CD4-positive, alpha-beta memory T cell (primary cell): Measurements from ENCODE around the gene RPS6KB2. TPM values are rescaled to one million over a fixed set of nuclear protein-coding genes. Genes with fewer than 3 reads are reported as not detected.
A peak's percentile ranks its signal among the peaks of the same experiment; 100 is the strongest.

Experiments used
- CTCF ChIA-PET: fragments of 350-600 bp; sonication (Branson Sonifier 250); formaldehyde crosslinking; loops from one replicate; lab custom pipeline; 2021; ENCODE audit warnings: inconsistent platforms; ENCODE audit not compliant: partially characterized antibody; lab: Charles Lee
- POLR2A ChIA-PET: fragments of 350-600 bp; sonication (Branson Sonifier 250); formaldehyde crosslinking; loops from one replicate; lab custom pipeline; 2021; ENCODE audit not compliant: partially characterized antibody; lab: Charles Lee
- DNase-seq, 5 donors: peaks; one replicate each; pipeline versions ENCODE4 v3.0.0 to v3.0.0-alpha.2; 2020 to 2022; ENCODE audit warnings: mixed read lengths in 1 of 5
- H3K27ac ChIP-seq: one replicate; pipeline ENCODE4 v1.7.0; 2013; ENCODE audit warnings: low read depth, low read length
- H3K27me3 ChIP-seq: 2 replicates; pipeline ENCODE4 v1.7.0; 2013; ENCODE audit warnings: mild to moderate bottlenecking, low read length, moderate library complexity; ENCODE audit not compliant: insufficient read depth
- H3K36me3 ChIP-seq: 2 replicates; pipeline ENCODE4 v1.7.0; 2013; ENCODE audit warnings: mild to moderate bottlenecking, low read length, moderate library complexity; ENCODE audit not compliant: insufficient read depth
- H3K4me1 ChIP-seq: 2 replicates; pipeline ENCODE4 v1.7.0; 2013; ENCODE audit warnings: mild to moderate bottlenecking, low read length, moderate library complexity; ENCODE audit not compliant: insufficient read depth
- H3K4me3 ChIP-seq, 2 donors: one replicate each; pipeline ENCODE4 v1.7.0; 2013; ENCODE audit warnings: low read length in 2 of 2, mild to moderate bottlenecking in 1 of 2
- H3K9me3 ChIP-seq, 2 donors: one replicate each; pipeline ENCODE4 v1.7.0; 2013; ENCODE audit warnings: low read length in 2 of 2, control low read depth in 1 of 2; ENCODE audit not compliant: control insufficient read depth in 1 of 2
- H3K27ac Mint-ChIP-seq, 7 donors: one replicate each; pipeline ENCODE4 v1.8.0; 2020 to 2021; ENCODE audit warnings: mixed read lengths in 7 of 7, mild to moderate bottlenecking in 6 of 7, inconsistent platforms in 3 of 7, moderate library complexity in 3 of 7
- H3K27me3 Mint-ChIP-seq, 2 donors: one replicate each; pipeline ENCODE4 v1.8.0; 2020 to 2021; ENCODE audit warnings: mixed read lengths in 2 of 2
- H3K36me3 Mint-ChIP-seq, 2 donors: one replicate each; pipeline ENCODE4 v1.8.0; 2020 to 2021; ENCODE audit warnings: mixed read lengths in 2 of 2, inconsistent platforms in 1 of 2, mild to moderate bottlenecking in 1 of 2
- H3K4me1 Mint-ChIP-seq, 4 donors: one replicate each; pipeline ENCODE4 v1.8.0; 2020 to 2021; ENCODE audit warnings: mixed read lengths in 4 of 4, mild to moderate bottlenecking in 1 of 4
- H3K4me3 Mint-ChIP-seq, 8 donors: one replicate each; pipeline ENCODE4 v1.8.0; 2020 to 2021; ENCODE audit warnings: mixed read lengths in 8 of 8, mild to moderate bottlenecking in 7 of 8, moderate library complexity in 6 of 8, inconsistent platforms in 3 of 8
- H3K9me3 Mint-ChIP-seq, 8 donors: one replicate each; pipeline ENCODE4 v1.8.0; 2020 to 2021; ENCODE audit warnings: mixed read lengths in 8 of 8, mild to moderate bottlenecking in 5 of 8, inconsistent platforms in 3 of 8, moderate library complexity in 1 of 8
- intact Hi-C: fragments of 100-400 bp; cut with micrococcal nuclease; formaldehyde crosslinking; loops from one replicate; pipeline ENCODE4 v1.15.1; 2023
- polyA plus RNA-seq, 2 donors: library from polyadenylated mRNA; unstranded; fragments of 300-500 nt; fragmentation: Illumina TruSeq; gene quantifications; one replicate each; pipeline ENCODE4 v1.2.3, GENCODE V29; 2021
- total RNA-seq, 2 experiments: library from RNA; stranded (reverse); gene quantifications; one replicate each; pipeline ENCODE4 v1.2.3, GENCODE V29; 2021

RPS6KB2 gene
- 10 to 100 TPM; 78.1 to 79.9 TPM for total RNA-seq
- 10 to 100 TPM; 55.2 to 58.3 TPM for polyA plus RNA-seq

DNA sequence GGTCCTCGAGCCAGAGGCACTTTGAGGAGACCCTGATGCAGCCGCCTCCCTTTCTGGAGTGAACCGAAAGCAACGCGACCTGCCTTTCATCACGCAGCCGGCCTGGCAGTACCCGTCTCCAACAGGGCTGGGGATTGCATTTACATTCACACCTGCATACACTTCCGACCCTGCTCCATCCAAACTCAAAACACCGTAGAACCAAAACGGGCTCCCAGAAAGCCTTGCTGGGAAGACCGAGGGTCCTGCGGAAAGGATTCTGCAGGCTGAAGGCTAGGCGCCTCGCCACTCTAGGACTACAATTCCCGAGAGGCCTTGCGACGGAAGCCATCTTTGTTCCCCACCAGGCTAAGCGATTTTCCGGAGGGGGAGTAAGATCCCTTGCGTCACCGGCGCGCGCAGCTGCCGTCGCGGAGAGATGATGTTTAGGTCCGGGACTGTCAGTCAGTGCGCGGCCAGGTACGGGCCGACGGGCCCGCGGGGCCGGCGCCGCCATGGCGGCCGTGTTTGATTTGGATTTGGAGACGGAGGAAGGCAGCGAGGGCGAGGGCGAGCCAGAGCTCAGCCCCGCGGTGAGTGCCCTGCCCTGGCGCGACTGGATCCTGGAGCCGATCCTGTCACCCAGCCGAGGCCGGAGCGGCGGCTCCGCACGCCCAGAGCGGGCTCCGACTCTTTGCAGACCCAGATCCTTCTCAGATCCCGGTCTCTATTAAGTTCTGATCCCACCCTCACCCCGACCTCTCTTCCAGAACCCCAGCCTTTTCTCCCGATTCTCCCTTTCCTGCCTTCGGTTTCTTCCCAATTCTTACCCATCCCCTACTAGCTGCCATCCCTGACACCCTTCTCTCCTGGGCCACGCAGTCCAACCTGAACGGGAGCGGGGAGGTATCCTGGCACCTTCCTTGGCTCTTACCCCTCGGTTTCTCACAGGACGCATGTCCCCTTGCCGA is at the start of gene RPS6KB2:
Gene RPS6KB2 (plus strand): TSS at position 443 of the 950 bp plus-strand sequence. CDS start 52 bp downstream, at position 495.
- H3K4me1 Mint-ChIP-seq, result peaks cover 14 to 61% (median 32%) of the 10 kb centered on the region in 4 donors
- no peaks in the 10 kb centered on the region for H3K27me3 Mint-ChIP-seq
- H3K27ac Mint-ChIP-seq, result peak within 1 kb of the TSS; percentile 95 to 99 (median 97)
- H3K36me3 Mint-ChIP-seq, result peaks cover 8 to 17% of the 10 kb centered on the region in 2 donors
- ChIA-PET POLR2A (interaction anchor here (0.8 to 31.8 kb wide), 14 partner anchors 10 to 188 kb away, joined by 3 to 2262 read pairs (median 8); partner anchors contain the start of genes AIP, CABP4, CARNS1 and CORO1B), CTCF (interaction anchor here (0.8 to 3.3 kb wide), 10 partner anchors 10 to 77 kb away, joined by 3 to 21 read pairs (median 3); partner anchors contain the start of genes PPP1CA, PTPRCAP and TBC1D10C)
- peaks cover 16% of the 10 kb centered on the region for H3K36me3 ChIP-seq
- intact Hi-C loops, result loop anchor here (1.0 kb wide), 6 partner anchors 9 to 78 kb away; partner anchors contain the start of genes CORO1B, PTPRCAP and TMEM134
- no peaks in the 10 kb centered on the region for H3K9me3 ChIP-seq
- peak within 1 kb of the TSS; percentile 93 to 100 (median 98) for H3K4me3 Mint-ChIP-seq
- peak; percentile 97 to 99 (median 98) for DNase-seq
- no peaks in the 10 kb centered on the region for H3K27me3 ChIP-seq
- peaks cover 49% of the 10 kb centered on the region for H3K4me1 ChIP-seq
- H3K9me3 Mint-ChIP-seq, result peaks cover 0 to 3% (median 0%) of the 10 kb centered on the region in 8 donors
- peak within 1 kb of the TSS; percentile 90 for H3K27ac ChIP-seq
- peak within 1 kb of the TSS; percentile 94 to 95 for H3K4me3 ChIP-seq

DNA sequence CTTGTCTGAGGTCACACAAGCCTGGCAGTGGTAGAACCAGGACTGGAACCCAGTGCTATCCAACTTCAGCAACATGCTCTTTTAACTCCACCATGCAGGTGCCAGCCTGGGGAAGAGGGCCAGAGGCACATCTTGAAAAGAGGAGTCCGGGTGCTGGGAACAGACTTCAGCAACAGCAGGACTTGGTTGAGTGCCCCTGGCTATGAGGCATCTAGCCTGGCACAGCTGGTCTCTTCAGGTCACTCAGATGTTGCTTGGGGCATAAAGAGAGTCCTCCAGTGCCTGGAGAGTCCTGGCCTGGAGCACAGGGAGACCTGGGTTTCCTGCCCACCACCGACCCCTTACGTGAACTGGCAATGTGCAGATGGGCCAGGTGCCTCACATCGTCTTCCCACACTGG is 49.8 kb upstream of the RPS6KB2 start:
- intact Hi-C loops, result no loop called here
- H3K36me3 Mint-ChIP-seq, result peaks cover 0 to 2% of the 10 kb centered on the region in 2 donors
- Histone ChIP-seq H3K36me3 (no peaks in the 10 kb centered on the region), H3K9me3 (no peaks in the 10 kb centered on the region), H3K27me3 (no peaks in the 10 kb centered on the region), H3K4me1 (peaks cover 27% of the 10 kb centered on the region), H3K4me3 (no peak overlapping the region), H3K27ac (no peak overlapping the region)
- peak overlapping the region in 1 of 7 donors; percentile 59 for H3K27ac Mint-ChIP-seq
- H3K27me3 Mint-ChIP-seq, result peaks cover 3 to 4% of the 10 kb centered on the region in 2 donors
- H3K4me1 Mint-ChIP-seq, result peaks cover 13 to 39% (median 21%) of the 10 kb centered on the region in 4 donors
- no peak overlapping the region for H3K4me3 Mint-ChIP-seq
- H3K9me3 Mint-ChIP-seq, result peaks cover 0 to under 1% (median 0%) of the 10 kb centered on the region in 8 donors
- ChIA-PET POLR2A (interaction anchor here (0.6 to 19.7 kb wide), 3 partner anchors 14 to 24 kb away, joined by 3 to 449 read pairs (median 4); partner anchors contain the start of genes POLD4 and PPP1CA), CTCF (interaction anchor here (12.8 to 24.8 kb wide), 2 partner anchors 21 to 33 kb away, joined by 132 to 1065 read pairs; partner anchors contain the start of gene POLD4)
- peak in 1 of 5 donors; percentile 13 for DNase-seq

DNA sequence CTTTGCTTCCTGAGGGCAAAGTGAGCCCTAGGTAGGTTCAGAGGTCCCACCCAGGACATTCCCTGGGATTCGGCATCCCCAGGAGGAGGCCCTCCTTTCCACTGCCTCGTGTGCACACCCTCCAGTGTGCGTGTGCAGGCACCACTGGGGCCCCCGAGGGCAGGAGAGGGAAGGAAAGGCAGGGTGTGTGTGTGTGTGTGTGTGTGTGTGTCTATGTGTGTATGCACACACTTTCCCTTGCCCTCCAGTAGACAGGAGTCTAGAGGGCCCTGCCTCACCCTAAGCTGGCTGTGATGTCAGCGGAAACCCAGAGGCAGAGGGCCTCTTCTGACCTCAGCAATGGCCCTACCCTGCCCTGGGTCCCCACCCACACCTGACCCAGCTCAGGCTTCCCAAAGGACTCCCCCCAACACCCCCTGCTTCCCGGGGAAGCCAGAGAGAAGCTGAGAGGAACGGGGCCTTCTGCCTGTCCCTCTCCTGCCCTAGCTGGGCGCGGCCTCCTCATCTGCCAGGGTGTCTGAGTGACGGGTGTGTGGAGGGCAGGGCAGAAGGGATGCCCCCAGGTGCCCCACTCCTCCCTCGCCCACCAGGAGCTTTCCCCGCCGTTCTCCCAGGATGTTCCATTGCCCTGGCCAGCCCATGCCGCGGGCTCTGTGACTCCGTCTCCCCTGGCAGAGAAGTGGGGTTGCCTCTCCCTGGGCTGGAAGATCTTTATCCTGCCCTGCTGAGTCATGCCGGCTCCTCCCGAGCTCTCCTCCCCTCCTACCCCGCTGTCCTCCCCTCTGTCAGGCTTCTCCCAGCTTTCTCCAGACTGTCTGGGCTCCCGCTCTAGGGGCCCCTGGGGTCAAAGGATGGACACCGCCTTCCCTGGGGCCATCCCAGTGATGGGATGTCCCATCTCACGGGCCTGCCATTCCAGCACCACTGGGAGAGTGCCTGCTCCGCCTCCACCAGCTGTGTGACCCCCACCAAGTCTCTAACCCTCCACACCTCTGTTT is 48.9 kb upstream of the RPS6KB2 start:
- POLR2A ChIA-PET, result interaction anchor here (1.1 to 19.7 kb wide), 2 partner anchors 22 to 25 kb away, joined by 4 to 449 read pairs; partner anchors contain the start of genes POLD4 and PPP1CA
- Mint-ChIP-seq H3K27me3 (no peaks in the 10 kb centered on the region), H3K36me3 (no peaks in the 10 kb centered on the region), H3K9me3 (no peaks in the 10 kb centered on the region), H3K4me3 (no peak overlapping the region), H3K4me1 (peaks cover 8 to 31% (median 16%) of the 10 kb centered on the region in 4 donors), H3K27ac (peak overlapping the region in 2 of 7 donors; percentile 3 to 35)
- intact Hi-C loops, result no loop called here
- Histone ChIP-seq H3K27ac (no peak overlapping the region), H3K9me3 (no peaks in the 10 kb centered on the region), H3K4me1 (peaks cover 20% of the 10 kb centered on the region), H3K27me3 (no peaks in the 10 kb centered on the region), H3K4me3 (no peak overlapping the region), H3K36me3 (no peaks in the 10 kb centered on the region)
- CTCF ChIA-PET, result interaction anchor here (1.5 to 24.8 kb wide), 6 partner anchors 9 to 126 kb away, joined by 4 to 1065 read pairs (median 31); partner anchors contain the start of genes POLD4 and RAD9A
- peak in 1 of 5 donors; percentile 18 for DNase-seq

DNA sequence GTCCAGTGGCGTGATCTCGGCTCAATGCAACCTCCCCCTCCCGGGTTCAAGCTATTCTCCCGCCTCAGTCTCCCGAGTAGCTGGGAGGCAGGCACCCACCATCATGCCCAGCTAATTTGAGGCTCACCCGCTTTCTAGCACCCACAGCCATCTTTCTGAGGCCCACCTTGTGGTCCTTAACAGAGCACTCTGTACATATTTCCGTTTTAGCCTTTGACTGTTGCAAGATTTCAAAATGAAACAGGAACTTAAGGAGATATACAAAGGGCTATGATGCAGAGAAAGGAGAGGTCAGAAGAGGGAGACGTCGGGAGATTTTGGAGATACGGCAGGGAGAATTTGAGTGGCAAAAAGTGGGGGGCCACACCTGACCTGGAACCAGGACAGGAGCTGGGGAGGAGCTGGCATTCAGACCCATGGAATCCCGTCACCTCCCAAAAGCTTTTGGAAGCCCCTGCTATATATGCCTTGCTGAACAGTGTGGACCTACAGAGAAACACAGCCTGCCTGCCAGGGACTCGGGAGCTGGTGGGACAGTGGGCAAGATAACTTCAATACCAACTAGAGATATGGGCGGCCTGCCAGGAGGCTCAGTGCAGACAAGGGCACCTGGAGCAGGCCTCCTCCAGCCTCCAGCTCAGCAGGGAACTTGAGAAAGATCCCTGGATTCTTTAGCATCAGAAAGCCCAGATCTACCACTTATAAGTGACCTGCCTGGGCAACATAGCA is 46.9 kb upstream of the RPS6KB2 start:
- ChIA-PET POLR2A (interaction anchor here (0.7 to 19.7 kb wide), 14 partner anchors 8 to 142 kb away, joined by 3 to 449 read pairs (median 5); partner anchors contain the start of genes CLCF1, POLD4, PPP1CA and RPS6KB2), CTCF (interaction anchor here (0.7 to 24.8 kb wide), 24 partner anchors 8 to 300 kb away, joined by 3 to 1065 read pairs (median 5); partner anchors contain the start of genes ANKRD13D, CLCF1, POLD4 and PPP1CA)
- Mint-ChIP-seq H3K27me3 (peaks cover 0 to 1% of the 10 kb centered on the region in 2 donors), H3K9me3 (no peaks in the 10 kb centered on the region), H3K27ac (peak overlapping the region in 3 of 7 donors; percentile 0 to 69 (median 12)), H3K36me3 (no peaks in the 10 kb centered on the region), H3K4me1 (peaks cover 4 to 14% (median 9%) of the 10 kb centered on the region in 4 donors), H3K4me3 (no peak overlapping the region)
- Histone ChIP-seq H3K36me3 (no peaks in the 10 kb centered on the region), H3K27me3 (no peaks in the 10 kb centered on the region), H3K9me3 (no peaks in the 10 kb centered on the region), H3K4me1 (peaks cover 6% of the 10 kb centered on the region), H3K27ac (no peak overlapping the region), H3K4me3 (no peak overlapping the region)
- DNase-seq, result peak in 1 of 5 donors; percentile 6
- intact Hi-C loops, result no loop called here

DNA sequence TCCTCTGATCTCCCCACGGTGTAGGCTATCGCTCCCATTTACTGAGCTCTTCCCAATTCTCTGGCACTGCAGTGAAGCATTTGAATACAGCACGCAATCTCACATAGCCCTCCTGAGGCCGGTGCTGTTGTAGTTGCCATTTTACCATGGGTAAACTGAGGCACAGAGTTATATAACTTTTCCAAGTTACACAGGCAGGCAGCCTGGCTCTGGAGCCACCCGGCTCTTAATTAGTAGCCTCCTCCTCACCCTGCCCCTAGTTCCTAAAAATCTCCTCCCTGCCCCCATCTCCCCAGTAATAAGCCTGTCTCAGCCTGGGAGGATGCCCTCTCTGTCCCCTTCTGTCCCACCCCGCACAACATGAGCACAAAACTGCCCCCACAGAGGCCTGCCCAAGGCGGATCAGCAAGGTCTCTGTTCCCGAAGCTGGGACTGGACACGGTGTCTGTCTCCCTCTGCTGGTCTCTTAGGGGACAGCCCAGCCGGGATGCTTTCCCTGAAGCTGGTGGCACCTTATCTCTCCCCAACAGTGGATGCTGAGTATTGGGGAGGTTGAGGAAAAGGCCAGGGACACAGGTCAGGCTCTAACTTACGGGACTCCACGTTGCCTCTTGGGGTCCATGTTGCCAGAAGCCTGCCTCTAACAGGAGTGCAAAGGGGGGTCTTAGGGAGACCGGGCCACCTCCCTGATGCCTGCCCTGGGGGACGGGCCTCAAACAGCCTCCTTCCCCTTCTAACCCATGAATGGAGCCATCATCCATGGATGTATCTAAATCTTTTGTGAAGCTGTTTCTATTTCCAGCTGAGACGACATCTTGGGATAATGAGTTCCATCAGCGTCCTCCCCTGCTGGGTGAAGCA is 45.8 kb upstream of the RPS6KB2 start:
- POLR2A ChIA-PET, result interaction anchor here (0.8 to 19.7 kb wide), 16 partner anchors 9 to 143 kb away, joined by 3 to 449 read pairs (median 4); partner anchors contain the start of genes CDK2AP2, CLCF1, POLD4 and PPP1CA
- Mint-ChIP-seq H3K4me1 (peaks cover 2 to 8% (median 6%) of the 10 kb centered on the region in 4 donors), H3K27ac (peak overlapping the region in 4 of 7 donors; percentile 47 to 86 (median 68)), H3K36me3 (no peaks in the 10 kb centered on the region), H3K4me3 (peak overlapping the region in 1 of 8 donors; percentile 37), H3K9me3 (no peaks in the 10 kb centered on the region), H3K27me3 (peaks cover 0 to 1% of the 10 kb centered on the region in 2 donors)
- Histone ChIP-seq H3K4me1 (peaks cover 6% of the 10 kb centered on the region), H3K27ac (no peak overlapping the region), H3K9me3 (no peaks in the 10 kb centered on the region), H3K4me3 (no peak overlapping the region), H3K27me3 (no peaks in the 10 kb centered on the region), H3K36me3 (no peaks in the 10 kb centered on the region)
- DNase-seq, result peak; percentile 79 to 84 (median 82)
- CTCF ChIA-PET, result interaction anchor here (0.6 to 24.8 kb wide), 29 partner anchors 9 to 847 kb away, joined by 3 to 1065 read pairs (median 4); partner anchors contain the start of genes ANKRD13D, CLCF1, POLD4 and PPP1CA
- intact Hi-C loops, result loop anchor here (1.0 to 2.0 kb wide), 4 partner anchors 25 to 120 kb away; partner anchors contain the start of gene POLD4
